Thoracic aorta (tissue), 2 donors: Measurements from ENCODE around the gene SLC6A16. TPM values are rescaled to one million over a fixed set of nuclear protein-coding genes. Genes with fewer than 3 reads are reported as not detected.

Experiments
- ATAC-seq: fragments of 150-250 bp; one replicate; pipeline ENCODE4 v1.8.0; 2017; ENCODE audit warnings: low read depth; ENCODE audit not compliant: insufficient number of reproducible peaks, low FRiP score
- DNase-seq: peaks from one replicate; pipeline ENCODE4 v3.0.0-alpha.2; 2020; ENCODE audit warnings: low spot score
- H3K27ac ChIP-seq, 2 donors: fragments of 200-600 bp; sonication (generic); 1 replicate in 1 of 2; 2 replicates in 1 of 2; pipeline ENCODE4 v1.5.1; 2016; ENCODE audit warnings: mild to moderate bottlenecking in 2 of 2, moderate library complexity in 2 of 2
- H3K27me3 ChIP-seq: fragments of 200-600 bp; sonication (generic); replicated peaks from 2 replicates; pipeline ENCODE4 v1.6.0; 2016; ENCODE audit warnings: mild to moderate bottlenecking; ENCODE audit not compliant: insufficient read depth
- H3K36me3 ChIP-seq: fragments of 200-600 bp; sonication (generic); one replicate; pipeline ENCODE4 v1.5.1; 2016
- H3K4me1 ChIP-seq, 2 donors: fragments of 200-600 bp; sonication (generic); 1 replicate in 1 of 2; 2 replicates in 1 of 2; pipeline versions ENCODE4 v1.5.1 to v1.6.0; 2016; ENCODE audit warnings: low read depth in 2 of 2, mild to moderate bottlenecking in 1 of 2; ENCODE audit not compliant: control insufficient read depth in 1 of 2
- H3K4me3 ChIP-seq: fragments of 200-600 bp; sonication (generic); 2 replicates; pipeline ENCODE4 v1.5.1; 2016; ENCODE audit warnings: mild to moderate bottlenecking
- H3K9me3 ChIP-seq: fragments of 200-600 bp; sonication (generic); 2 replicates; pipeline ENCODE4 v1.5.1; 2016
- CTCF ChIP-seq: fragments of 200-600 bp; sonication (generic); IDR thresholded peaks from one replicate; pipeline ENCODE4 v1.5.1; 2019; ENCODE audit warnings: antibody characterized with exemption
- total RNA-seq, 2 donors: library from RNA; depleted of rRNA; stranded (reverse); fragments of >200 nt; gene quantifications; one replicate each; pipeline versions ENCODE4 v1.1.0 to v1.2.3, GENCODE V29; 2016

Gene SLC6A16
- total RNA-seq, 2 donors from 2014 or later, result 2.4 to 2.8 TPM

- TF ChIP-seq CTCF, result no peak
- Histone ChIP-seq H3K4me1 (no peaks in the 10 kb centered on the region), H3K36me3 (peaks cover 67% of the 10 kb centered on the region), H3K9me3 (no peaks in the 10 kb centered on the region), H3K4me3 (no peak overlapping the region), H3K27me3 (no peaks in the 10 kb centered on the region), H3K27ac (no peak overlapping the region)
- DNase-seq (no peak), ATAC-seq (no peak)
Observed at GRCh38 chr19:49349567-49349966, 24.6 kb upstream of the SLC6A16 start.

DNA sequence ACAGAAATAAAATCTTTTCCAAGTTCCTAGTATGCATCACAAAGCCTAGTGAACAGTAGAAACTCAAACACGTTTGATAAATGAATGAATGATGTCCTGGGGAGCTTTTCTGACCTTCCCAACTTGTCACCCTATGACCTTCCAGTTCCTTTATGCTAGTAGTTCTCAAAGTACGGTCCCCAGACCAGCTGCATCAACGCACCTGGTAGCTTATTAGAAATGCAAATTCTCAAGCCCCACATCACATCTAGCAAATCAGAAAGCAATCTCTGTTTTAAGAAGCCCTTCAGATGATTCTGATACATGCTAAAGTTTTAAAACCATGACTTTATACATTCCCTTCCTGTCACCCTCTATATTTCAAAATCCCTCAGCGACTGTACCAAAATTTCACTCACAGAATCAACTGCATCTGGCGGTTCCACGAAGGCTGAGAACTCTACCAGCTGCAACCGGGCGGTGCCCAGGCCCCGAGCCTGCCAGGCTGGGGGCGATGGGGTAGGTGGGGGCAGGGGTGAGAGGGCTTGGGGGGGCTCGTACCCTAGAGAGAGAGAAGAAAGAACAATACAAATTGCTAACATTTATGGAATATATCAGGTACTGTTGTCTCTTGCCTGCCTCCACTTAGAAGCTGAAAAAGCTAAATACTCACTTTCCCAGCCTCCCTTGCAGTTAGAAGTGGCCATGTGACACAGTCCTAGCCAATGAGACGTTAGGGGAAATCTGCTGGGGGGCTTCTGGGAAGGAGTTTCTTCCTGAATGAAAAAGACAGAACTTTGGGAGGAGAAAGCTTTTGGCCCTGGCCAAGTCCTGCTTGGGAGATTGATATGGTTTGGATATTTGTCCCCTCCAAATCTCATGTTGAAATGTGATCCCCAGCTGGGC is 23.6 kb upstream of the SLC6A16 start:
- H3K9me3 ChIP-seq, result no peaks in the 10 kb centered on the region
- no peak for ATAC-seq
- DNase-seq, result no peak
- no peak for TF ChIP-seq CTCF
- no peak overlapping the region for H3K4me3 ChIP-seq
- H3K36me3 ChIP-seq, result peaks cover 66% of the 10 kb centered on the region
- no peaks in the 10 kb centered on the region for H3K4me1 ChIP-seq
- no peaks in the 10 kb centered on the region for H3K27me3 ChIP-seq
- H3K27ac ChIP-seq, result no peak overlapping the region

GRCh38 chr19:49347835-49348234 is 22.8 kb upstream of the SLC6A16 start:
- H3K36me3 ChIP-seq, result peaks cover 63% of the 10 kb centered on the region
- no peak for DNase-seq
- peak; percentile 57 for ATAC-seq

DNA sequence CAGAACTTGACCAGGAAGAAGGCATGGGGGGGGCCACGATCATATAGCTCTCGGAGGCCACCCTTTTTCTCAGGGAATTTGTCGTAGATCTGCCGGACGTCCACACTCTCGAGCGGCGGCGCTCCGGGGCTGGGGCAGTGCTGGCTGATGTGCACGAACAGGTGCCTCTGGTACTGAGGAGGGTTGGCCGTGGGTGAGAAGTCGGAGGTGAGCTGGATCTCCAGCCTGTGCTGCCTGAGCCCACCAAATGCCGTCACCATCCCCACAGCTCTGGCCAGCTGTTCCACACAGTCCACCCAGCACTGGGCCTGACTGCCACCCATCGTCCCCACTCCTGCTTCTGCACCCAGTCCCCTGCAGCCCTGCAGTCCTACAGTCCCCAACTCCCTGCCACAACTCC is 22.2 kb upstream of the SLC6A16 start:
- DNase-seq, result no peak
- no peaks in the 10 kb centered on the region for H3K9me3 ChIP-seq
- no peak for TF ChIP-seq CTCF
- peaks cover 66% of the 10 kb centered on the region for H3K36me3 ChIP-seq
- no peaks in the 10 kb centered on the region for H3K27me3 ChIP-seq
- H3K27ac ChIP-seq, result no peak overlapping the region
- ATAC-seq, result no peak
- no peak overlapping the region for H3K4me3 ChIP-seq
- no peaks in the 10 kb centered on the region for H3K4me1 ChIP-seq

More at GRCh38 chr19:49347835-49348234, 22.8 kb upstream of the SLC6A16 start:
- Histone ChIP-seq H3K9me3 (no peaks in the 10 kb centered on the region), H3K4me3 (no peak overlapping the region), H3K4me1 (no peaks in the 10 kb centered on the region), H3K27me3 (no peaks in the 10 kb centered on the region), H3K27ac (no peak overlapping the region)
- TF ChIP-seq CTCF, result peak; percentile 14

DNA sequence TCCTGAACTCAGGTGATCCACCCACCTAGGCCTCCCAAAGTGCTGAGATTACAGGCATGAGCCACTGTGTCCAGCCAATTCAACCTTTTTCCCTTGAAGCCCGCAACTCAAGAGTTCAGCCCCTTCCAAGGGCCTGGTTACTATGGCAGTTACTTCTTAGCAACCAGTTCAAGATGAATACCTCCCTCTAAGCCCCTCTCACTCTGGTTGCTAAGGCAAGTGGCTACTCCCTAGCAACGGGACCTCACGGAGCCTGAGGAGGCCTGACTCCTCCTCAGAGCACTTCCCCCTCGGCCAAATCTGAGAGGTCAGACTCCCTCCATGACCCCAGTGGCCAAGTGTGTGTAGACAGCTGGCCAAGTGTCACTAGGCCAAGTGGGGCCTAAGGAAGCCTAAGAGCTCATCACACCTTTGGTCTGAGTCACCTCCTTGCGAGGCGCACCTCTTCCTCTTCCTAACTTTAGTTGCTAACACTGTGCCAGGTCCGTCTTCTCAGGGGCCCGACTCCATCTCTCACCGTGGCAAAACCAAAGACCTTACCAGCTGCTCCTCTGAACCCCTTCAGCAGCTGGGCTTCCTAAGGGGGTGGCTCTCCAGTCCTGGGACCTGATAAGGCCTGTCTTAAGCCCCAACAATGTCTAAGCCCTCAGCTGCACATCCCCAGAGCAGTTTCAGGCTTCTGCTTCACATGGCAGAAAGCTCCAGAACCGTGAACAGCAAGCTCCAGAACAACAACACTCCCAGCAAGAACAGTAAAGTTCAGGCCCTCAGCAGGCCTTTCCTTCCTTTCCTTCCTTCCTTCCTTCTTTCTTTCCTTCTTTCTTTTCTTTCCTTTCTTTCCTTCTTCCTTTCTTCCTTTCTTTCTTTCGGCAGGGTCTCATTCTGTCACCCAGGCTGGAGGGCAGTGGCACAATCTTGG is 19.8 kb upstream of the SLC6A16 start:
- H3K27ac ChIP-seq, result no peak overlapping the region
- H3K4me1 ChIP-seq, result peaks cover 5 to 10% of the 10 kb centered on the region in 2 donors
- no peaks in the 10 kb centered on the region for H3K9me3 ChIP-seq
- ATAC-seq (no peak), DNase-seq (no peak)
- H3K36me3 ChIP-seq, result peaks cover 67% of the 10 kb centered on the region
- TF ChIP-seq CTCF, result no peak
- no peaks in the 10 kb centered on the region for H3K27me3 ChIP-seq
- H3K4me3 ChIP-seq, result no peak overlapping the region
